Caco-2 (cell line): ENCODE measurements around the gene PTPN22. TPM values are rescaled to one million over a fixed set of nuclear protein-coding genes. Genes with fewer than 3 reads are reported as not detected.

Experiments used
- BruUV-seq: library from RNA; stranded (reverse); fragments of 400-500 nt; replicated peaks from 2 replicates; lab custom pipeline; 2021; lab: Mats Ljungman, UMichigan
- CTCF ChIA-PET: fragments of 300-600 bp; sonication (Branson Sonifier 250); formaldehyde crosslinking; loops from one replicate; lab custom pipeline; 2022; ENCODE audit warnings: antibody characterized with exemption; lab: Charles Lee
- POLR2A ChIA-PET: fragments of 300-600 bp; sonication (Branson Sonifier 250); formaldehyde crosslinking; loops from one replicate; lab custom pipeline; 2022; ENCODE audit warnings: antibody characterized with exemption; lab: Charles Lee
- DNase-seq, 2 experiments: peaks; one replicate each; pipeline versions ENCODE4 v3.0.0 to v3.0.0-alpha.2; 2020 to 2022
- H3K27me3 ChIP-seq: replicated peaks from 2 replicates; pipeline ENCODE4 v1.6.0; 2011; ENCODE audit warnings: low read length; ENCODE audit not compliant: control insufficient read depth, insufficient read depth
- H3K36me3 ChIP-seq: 2 replicates; pipeline ENCODE4 v1.5.1; 2011; ENCODE audit warnings: low read length; ENCODE audit not compliant: control insufficient read depth, insufficient read depth
- H3K4me1 ChIP-seq: fragments of 250-450 bp; sonication (Bioruptor Pico); 2 replicates; pipeline ENCODE4 v1.5.1; 2020; ENCODE audit warnings: mild to moderate bottlenecking
- H3K4me3 ChIP-seq: 2 replicates; pipeline ENCODE4 v1.5.1; 2011; ENCODE audit warnings: low read depth, mild to moderate bottlenecking, control low read depth, low read length
- H3K9me3 ChIP-seq: fragments of 250-450 bp; sonication (Bioruptor Pico); 2 replicates; pipeline ENCODE4 v1.5.1; 2020; ENCODE audit warnings: mild to moderate bottlenecking, moderate library complexity
- H3K27ac Mint-ChIP-seq: one replicate; pipeline ENCODE4 v1.8.0; 2022; ENCODE audit warnings: mixed read lengths; ENCODE audit not compliant: unreplicated experiment
- H3K27me3 Mint-ChIP-seq: one replicate; pipeline ENCODE4 v1.8.0; 2022; ENCODE audit warnings: mixed read lengths; ENCODE audit not compliant: insufficient read depth, unreplicated experiment
- H3K36me3 Mint-ChIP-seq: one replicate; pipeline ENCODE4 v1.8.0; 2022; ENCODE audit warnings: mild to moderate bottlenecking, mixed read lengths; ENCODE audit not compliant: insufficient read depth, unreplicated experiment
- H3K4me1 Mint-ChIP-seq: one replicate; pipeline ENCODE4 v1.8.0; 2022; ENCODE audit warnings: low read depth, mixed read lengths; ENCODE audit not compliant: unreplicated experiment
- H3K4me3 Mint-ChIP-seq: one replicate; pipeline ENCODE4 v1.8.0; 2022; ENCODE audit warnings: mild to moderate bottlenecking, moderate library complexity, mixed read lengths; ENCODE audit not compliant: unreplicated experiment
- H3K9me3 Mint-ChIP-seq: one replicate; pipeline ENCODE4 v1.8.0; 2022; ENCODE audit warnings: mixed read lengths; ENCODE audit not compliant: unreplicated experiment
- CTCF ChIP-seq, 2 experiments: fragments of 200-600 bp in 1 of 2; IDR thresholded peaks; 1 replicate in 1 of 2; 2 replicates in 1 of 2; pipeline versions ENCODE4 v1.5.1 to v1.8.0; 2011 to 2022; ENCODE audit warnings: antibody characterized with exemption in 1 of 2, control low read depth in 1 of 2, inconsistent platforms in 1 of 2, low read depth in 1 of 2, low read length in 1 of 2, mild to moderate bottlenecking in 1 of 2, moderate library complexity in 1 of 2; ENCODE audit not compliant: insufficient read depth in 1 of 2, severe bottlenecking in 1 of 2, unreplicated experiment in 1 of 2
- intact Hi-C: fragments of 100-400 bp; cut with micrococcal nuclease; formaldehyde crosslinking; loops from one replicate; pipeline ENCODE4 v1.10.0; 2022; ENCODE audit not compliant: unreplicated experiment
- total RNA-seq: library from RNA; stranded (reverse); gene quantifications from 2 replicates; pipeline ENCODE4 v1.2.3, GENCODE V29; 2022

The PTPN22 gene
- total RNA-seq, 1 experiment from 2014 or later: not detected

GRCh38 chr1:113784104-113784779, 87.3 kb downstream of the PTPN22 start:
- POLR2A ChIA-PET: interaction anchor here (0.6 kb wide), 1 partner anchor 143 kb away, joined by 3 read pairs; no protein-coding TSS in a partner anchor
- no TSS peak for BruUV-seq
- peaks cover 11% of the 10 kb centered on the region for H3K4me1 Mint-ChIP-seq
- no peak for DNase-seq
- peaks cover 5% of the 10 kb centered on the region for H3K36me3 Mint-ChIP-seq
- TF ChIP-seq CTCF (IDR thresholded peaks at IDR 0.05; ENCODE audit: insufficient read depth in 1 of 2, low read depth in 1 of 2, low read length in 1 of 2, severe bottlenecking in 1 of 2, unreplicated experiment in 1 of 2): no peak
- no peak overlapping the region for H3K4me3 Mint-ChIP-seq
- no peaks in the 10 kb centered on the region for H3K9me3 ChIP-seq
- no peaks in the 10 kb centered on the region for H3K9me3 Mint-ChIP-seq
- H3K27me3 ChIP-seq: no peaks in the 10 kb centered on the region
- no peak overlapping the region for H3K27ac Mint-ChIP-seq
- CTCF ChIA-PET: no interaction called here
- no peaks in the 10 kb centered on the region; the same call in 1 of the 2 replicates for H3K36me3 ChIP-seq
- intact Hi-C loops: no loop called here
- H3K4me3 ChIP-seq: no peak overlapping the region
- peaks cover 29% of the 10 kb centered on the region for H3K4me1 ChIP-seq
- no peaks in the 10 kb centered on the region for H3K27me3 Mint-ChIP-seq

DNA sequence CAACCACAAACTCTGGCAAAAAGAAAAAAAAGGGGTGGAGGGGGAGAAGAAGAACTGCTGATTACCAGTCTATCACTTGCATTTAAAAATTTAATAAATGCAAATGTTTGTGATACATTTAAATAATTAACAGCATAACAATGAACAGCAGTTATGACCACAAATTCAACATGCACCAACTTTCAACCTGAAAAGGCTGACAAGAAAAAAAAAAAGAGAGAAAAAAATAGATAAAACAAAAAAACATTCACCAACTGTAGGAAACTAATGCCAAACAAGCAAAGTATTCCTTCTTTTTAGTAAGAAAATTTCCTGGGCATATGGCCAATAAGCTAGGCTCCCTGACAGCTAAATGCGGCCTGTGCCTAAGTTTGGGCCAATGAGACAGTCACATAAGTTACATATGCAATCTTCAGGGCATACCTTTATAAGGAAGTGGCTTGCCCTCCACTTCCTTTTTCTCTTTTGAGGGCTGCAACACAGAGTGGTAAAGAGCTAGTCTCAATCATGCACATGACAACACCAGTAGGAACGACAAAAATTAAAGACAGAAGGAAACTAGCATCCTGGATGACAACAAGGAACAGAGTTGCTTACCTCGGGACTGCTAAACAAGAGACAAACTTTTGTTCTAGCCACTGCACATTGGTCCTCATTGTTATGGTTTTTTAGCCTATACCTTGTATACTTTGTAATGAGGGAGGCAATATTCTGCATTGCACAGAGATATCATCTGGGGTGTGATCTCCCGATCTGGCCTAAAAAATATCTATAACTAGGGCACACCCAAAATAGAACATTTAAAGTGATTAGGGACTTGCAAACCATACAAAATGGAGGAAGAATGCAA, 88.0 kb downstream of the PTPN22 start:
- BruUV-seq: no TSS peak
- Mint-ChIP-seq H3K36me3 (peaks cover 5% of the 10 kb centered on the region), H3K27me3 (no peaks in the 10 kb centered on the region), H3K4me1 (peaks cover 11% of the 10 kb centered on the region), H3K27ac (no peak overlapping the region), H3K9me3 (no peaks in the 10 kb centered on the region), H3K4me3 (no peak overlapping the region)
- ChIA-PET POLR2A (no interaction called here), CTCF (no interaction called here)
- Histone ChIP-seq H3K4me1 (peaks cover 29% of the 10 kb centered on the region), H3K4me3 (no peak overlapping the region), H3K27me3 (no peaks in the 10 kb centered on the region), H3K9me3 (no peaks in the 10 kb centered on the region), H3K36me3 (no peaks in the 10 kb centered on the region; the same call in 1 of the 2 replicates)
- intact Hi-C loops: no loop called here
- no peak for DNase-seq
- TF ChIP-seq CTCF (IDR thresholded peaks at IDR 0.05; ENCODE audit: insufficient read depth in 1 of 2, low read depth in 1 of 2, low read length in 1 of 2, severe bottlenecking in 1 of 2, unreplicated experiment in 1 of 2): no peak

DNA sequence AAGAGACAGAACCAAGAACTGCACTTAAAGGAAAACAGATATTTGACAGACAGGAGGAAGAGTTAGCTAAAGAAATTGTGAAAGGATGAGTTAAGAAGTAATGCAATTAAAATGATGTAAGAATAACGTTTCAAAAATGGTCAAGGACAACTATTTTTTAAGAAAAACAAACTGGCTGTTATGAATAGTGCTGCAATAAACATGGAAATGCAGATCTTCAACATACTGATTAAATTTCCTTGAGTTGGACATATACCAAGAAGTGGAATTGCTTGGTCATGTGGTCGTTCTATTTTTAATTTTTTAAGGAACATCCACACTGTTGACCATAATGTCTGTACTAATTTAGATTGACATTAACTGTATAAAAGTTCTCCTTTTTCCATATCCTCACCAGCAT, 89.1 kb downstream of the PTPN22 start:
- Histone ChIP-seq H3K27me3 (no peaks in the 10 kb centered on the region), H3K9me3 (no peaks in the 10 kb centered on the region), H3K4me3 (no peak overlapping the region), H3K4me1 (peaks cover 29% of the 10 kb centered on the region), H3K36me3 (no peaks in the 10 kb centered on the region; the same call in 1 of the 2 replicates)
- no peak overlapping the region for H3K27ac Mint-ChIP-seq
- DNase-seq: no peak
- no peaks in the 10 kb centered on the region for H3K9me3 Mint-ChIP-seq
- TF ChIP-seq CTCF (IDR thresholded peaks at IDR 0.05; ENCODE audit: insufficient read depth in 1 of 2, low read depth in 1 of 2, low read length in 1 of 2, severe bottlenecking in 1 of 2, unreplicated experiment in 1 of 2): no peak
- intact Hi-C loops: no loop called here
- peaks cover 5% of the 10 kb centered on the region for H3K36me3 Mint-ChIP-seq
- no peaks in the 10 kb centered on the region for H3K27me3 Mint-ChIP-seq
- no peak overlapping the region for H3K4me3 Mint-ChIP-seq
- ChIA-PET CTCF (no interaction called here), POLR2A (no interaction called here)
- no TSS peak for BruUV-seq
- H3K4me1 Mint-ChIP-seq: peaks cover 11% of the 10 kb centered on the region
